A673 (cell line): Measurements from ENCODE around the gene OR56A5.

Experiments
- CTCF ChIP-seq: fragments of 300-800, 200-600 bp; sonication (generic); conservative IDR thresholded peaks from 2 replicates; pipeline ENCODE4 v1.5.1; 2017; ENCODE audit warnings: low read depth, mild to moderate bottlenecking, antibody characterized with exemption, low read length, moderate library complexity, mixed read lengths
- EZH2 ChIP-seq: fragments of 200-600 bp; sonication (generic); IDR thresholded peaks from 2 replicates; pipeline ENCODE4 v1.6.1; 2017; ENCODE audit warnings: borderline replicate concordance, low read depth, mild to moderate bottlenecking, mixed read lengths, antibody characterized with exemption, low read length; ENCODE audit not compliant: poor library complexity, severe bottlenecking

DNA sequence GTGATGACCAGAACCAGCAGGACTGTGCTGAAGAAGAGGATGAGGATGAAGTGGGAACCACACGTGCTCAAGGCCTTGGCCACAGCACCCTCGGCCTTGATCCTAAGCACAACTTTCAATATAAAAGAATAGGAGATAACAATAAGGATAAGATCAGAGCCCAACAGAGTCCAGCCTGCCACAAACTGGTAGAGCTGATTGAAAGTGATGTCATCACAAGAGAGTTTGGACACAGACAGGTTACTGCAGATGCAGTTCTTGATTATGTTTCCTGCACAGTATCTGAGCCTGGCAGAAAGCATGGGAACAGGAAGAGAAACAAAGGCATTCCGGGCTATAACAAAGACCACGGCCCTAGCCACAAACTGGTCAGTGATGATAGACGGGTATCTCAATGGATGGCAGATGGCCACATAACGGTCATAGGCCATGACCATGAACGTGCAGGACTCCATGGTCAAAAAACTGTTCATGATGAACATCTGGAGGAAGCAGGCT lies 34.0 kb upstream of the OR56A5 start:
- no peak for TF ChIP-seq CTCF
- no peak for TF ChIP-seq EZH2
